T-helper 1 cell (primary cell): ENCODE results near the gene WFDC1.

Source experiments
- DNase-seq, 5 donors: peaks; one replicate each; pipeline ENCODE4 v3.0.0-alpha.2; 2012 to 2020

The WFDC1 gene

GRCh38 chr16:84303516-84303915 is 8.8 kb downstream of the WFDC1 start:
- no peak for DNase-seq

- no peak for DNase-seq
Measured at GRCh38 chr16:84306564-84306963, 11.9 kb downstream of the WFDC1 start.

GRCh38 chr16:84307209-84307954 is 12.7 kb downstream of the WFDC1 start:
- DNase-seq, result no peak

- DNase-seq, result no peak
Measured at GRCh38 chr16:84308120-84308519, 13.4 kb downstream of the WFDC1 start.

GRCh38 chr16:84310642-84311041 is 16.0 kb downstream of the WFDC1 start:
- no peak for DNase-seq

GRCh38 chr16:84312783-84313382 is 18.2 kb downstream of the WFDC1 start:
- DNase-seq, result no peak

- no peak for DNase-seq
Measured at GRCh38 chr16:84313921-84314320, 19.2 kb downstream of the WFDC1 start.

- no peak for DNase-seq
Measured at GRCh38 chr16:84314373-84314772, 19.7 kb downstream of the WFDC1 start.

- no peak for DNase-seq
Measured at GRCh38 chr16:84314814-84315213, 20.1 kb downstream of the WFDC1 start.

- no peak for DNase-seq
Measured at GRCh38 chr16:84315422-84315821, 20.7 kb downstream of the WFDC1 start.

- DNase-seq, result no peak
Measured at GRCh38 chr16:84318091-84318975, 23.7 kb downstream of the WFDC1 start.

- DNase-seq, result no peak
Measured at GRCh38 chr16:84319146-84319760, 24.6 kb downstream of the WFDC1 start.

GRCh38 chr16:84320511-84320910 is 25.8 kb downstream of the WFDC1 start:
- DNase-seq, result no peak

- DNase-seq, result no peak
Measured at GRCh38 chr16:84321932-84322331, 27.3 kb downstream of the WFDC1 start.

GRCh38 chr16:84322749-84323148 is 28.1 kb downstream of the WFDC1 start:
- no peak for DNase-seq

- DNase-seq, result no peak
Measured at GRCh38 chr16:84323606-84324005, 28.9 kb downstream of the WFDC1 start.

- no peak for DNase-seq
Measured at GRCh38 chr16:84324434-84325262, 30.0 kb downstream of the WFDC1 start.

GRCh38 chr16:84326545-84326944 is 31.9 kb downstream of the WFDC1 start:
- no peak for DNase-seq

- DNase-seq, result no peak
Measured at GRCh38 chr16:84327926-84328505, 33.3 kb downstream of the WFDC1 start.

- no peak for DNase-seq
Measured at GRCh38 chr16:84329016-84329415, 34.3 kb downstream of the WFDC1 start.

- DNase-seq, result no peak
Measured at GRCh38 chr16:84329843-84330684, 35.4 kb downstream of the WFDC1 start.
